ENCODE results near the gene NINJ1.

DNA sequence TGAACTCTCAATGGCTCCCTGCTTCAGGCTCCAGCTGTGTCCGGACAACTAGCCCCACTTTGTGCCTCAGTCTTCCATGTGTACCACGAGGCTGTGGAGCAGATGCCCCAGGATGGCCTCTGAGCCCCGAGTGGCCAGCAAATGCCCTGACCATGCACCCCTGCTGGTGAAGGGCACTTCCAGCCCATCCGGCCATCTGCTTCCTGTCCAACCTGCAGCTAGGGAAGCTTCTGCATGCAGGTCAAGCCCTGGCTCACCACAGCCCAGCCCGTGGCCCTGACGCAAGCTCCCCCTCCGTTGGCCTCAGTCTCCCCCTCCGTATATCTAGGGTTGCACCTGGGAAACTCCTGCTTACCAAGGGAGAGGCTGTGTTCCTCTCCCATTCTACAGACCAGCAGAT, 4.8 kb downstream of the NINJ1 start:
- TF ChIP-seq, protein P1, sequence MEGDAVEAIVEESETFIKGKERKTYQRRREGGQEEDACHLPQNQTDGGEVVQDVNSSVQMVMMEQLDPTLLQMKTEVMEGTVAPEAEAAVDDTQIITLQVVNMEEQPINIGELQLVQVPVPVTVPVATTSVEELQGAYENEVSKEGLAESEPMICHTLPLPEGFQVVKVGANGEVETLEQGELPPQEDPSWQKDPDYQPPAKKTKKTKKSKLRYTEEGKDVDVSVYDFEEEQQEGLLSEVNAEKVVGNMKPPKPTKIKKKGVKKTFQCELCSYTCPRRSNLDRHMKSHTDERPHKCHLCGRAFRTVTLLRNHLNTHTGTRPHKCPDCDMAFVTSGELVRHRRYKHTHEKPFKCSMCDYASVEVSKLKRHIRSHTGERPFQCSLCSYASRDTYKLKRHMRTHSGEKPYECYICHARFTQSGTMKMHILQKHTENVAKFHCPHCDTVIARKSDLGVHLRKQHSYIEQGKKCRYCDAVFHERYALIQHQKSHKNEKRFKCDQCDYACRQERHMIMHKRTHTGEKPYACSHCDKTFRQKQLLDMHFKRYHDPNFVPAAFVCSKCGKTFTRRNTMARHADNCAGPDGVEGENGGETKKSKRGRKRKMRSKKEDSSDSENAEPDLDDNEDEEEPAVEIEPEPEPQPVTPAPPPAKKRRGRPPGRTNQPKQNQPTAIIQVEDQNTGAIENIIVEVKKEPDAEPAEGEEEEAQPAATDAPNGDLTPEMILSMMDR (conservative IDR thresholded peaks at IDR 0.05; ENCODE audit: low read depth, low read length): no peak
- TF ChIP-seq RAD21 (IDR thresholded peaks at IDR 0.05; ENCODE audit: low read length) (no peak), CEBPB (IDR thresholded peaks at IDR 0.05; ENCODE audit: low read depth, low read length) (no peak)
